Right lobe of liver (tissue), 4 donors: ENCODE results near the gene MRC1.

Experiments used
- CTCF ChIP-seq, 4 donors: fragments of 200-600 bp in 3 of 4; fragments of 450-650 bp in 1 of 4; IDR thresholded peaks; one replicate each; pipeline versions ENCODE4 v1.5.1 to v1.8.0; 2016 to 2022; ENCODE audit warnings: antibody characterized with exemption in 4 of 4, mild to moderate bottlenecking in 2 of 4
- POLR2A ChIP-seq: fragments of 450-650 bp; IDR thresholded peaks from one replicate; pipeline ENCODE4 v1.6.1; 2017; ENCODE audit warnings: antibody characterized with exemption, mild to moderate bottlenecking
- donor health status: DM: no; HTN: no; CAD: no.
- donor health status: DM: no; HTN: no; CAD: no.
- donor health status: DM: no; HTN: yes; CAD: no.

GRCh38 chr10:17817316-17817715 is 8.2 kb downstream of the MRC1 start:
- TF ChIP-seq POLR2A (no peak), CTCF (IDR thresholded peaks at IDR 0.05) (no peak)
